Measurements from ENCODE around the gene NSUN4. TPM values are rescaled to one million over a fixed set of nuclear protein-coding genes. Genes with fewer than 3 reads are reported as not detected.

Gene NSUN4
- total and polyA plus RNA-seq, 9 of the 15 experiments (the other 6 are each of a cell fraction or from before 2014, with no cell fraction given), result 33.4 to 60.2 (median 46.3) TPM

DNA sequence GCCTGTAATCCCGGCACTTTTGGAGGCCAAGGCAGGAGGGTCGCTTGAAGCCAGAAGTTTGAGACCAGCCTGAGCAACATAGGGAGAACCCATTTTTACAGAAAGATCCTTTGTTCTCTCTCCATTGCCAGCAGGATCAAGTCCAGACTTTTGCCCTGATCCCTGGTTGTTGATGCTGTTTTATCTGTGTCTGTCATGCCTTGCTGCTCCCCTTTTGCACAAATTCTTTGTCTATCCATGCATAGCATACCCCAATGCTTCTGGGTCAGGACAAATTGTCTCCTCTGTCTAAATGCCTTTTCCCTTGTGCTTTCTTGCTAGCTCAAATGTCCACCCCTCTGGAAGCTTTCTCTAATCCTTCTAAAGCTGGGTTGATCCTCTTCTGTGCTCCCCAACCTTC is 28.2 kb downstream of the NSUN4 start:
- H2AFZ ChIP-seq (ENCODE audit: low read depth, low read length), result no peak overlapping the region
- intact Hi-C loops (cut with micrococcal nuclease), result no loop called here
- in situ Hi-C loops (cut with MboI), result no loop called here
- POLR2A ChIA-PET, result interaction anchor here (0.9 to 1.9 kb wide), 5 partner anchors 12 to 273 kb away, joined by 3 to 7 read pairs (median 5); no protein-coding TSS in a partner anchor
- H3K9me1 ChIP-seq (ENCODE audit: control insufficient read depth, insufficient read depth, low read length), result no peaks in the 10 kb centered on the region
- no peak overlapping the region for H3K4me3 ChIP-seq
- no TSS peak for BruUV-seq (replicated peaks)
- no peak overlapping the region for H3K9ac ChIP-seq (ENCODE audit: insufficient read depth in 1 of 2, low read depth in 2 of 2, low read length in 2 of 2)
- CTCF ChIA-PET (ENCODE audit: low intra/inter-chr PET ratio), result no interaction called here
- H3K27ac ChIP-seq (ENCODE audit: extremely low read depth, low read depth, low read length), result no peak overlapping the region
- H3K27me3 ChIP-seq (ENCODE audit: control insufficient read depth in 2 of 2, insufficient read depth in 2 of 2, low read length in 2 of 2), result no peaks in the 10 kb centered on the region
- H3K79me2 ChIP-seq (ENCODE audit: control insufficient read depth, insufficient read depth, low read length), result no peaks in the 10 kb centered on the region
- WGBS (ENCODE audit: insufficient coverage, low coverage, missing lambda C conversion rate), result 69% methylated on average over 2 of the region's 2 CpGs
- peaks cover 3 to 22% of the 10 kb centered on the region in 2 experiments; a peak in 3 of 5 replicates for H3K4me1 ChIP-seq (replicated peaks in 1 of 2; ENCODE audit: control insufficient read depth in 2 of 2, insufficient read depth in 2 of 2, low read length in 2 of 2)
- no peaks in the 10 kb centered on the region for H3K9me3 ChIP-seq (replicated peaks; ENCODE audit: control insufficient read depth, insufficient read depth, low read depth, low read length)
- TF ChIP-seq THRAP3 (IDR thresholded peaks at IDR 0.05; ENCODE audit: borderline replicate concordance) (no peak), RBM34 (IDR thresholded peaks at IDR 0.05; ENCODE audit: borderline replicate concordance, insufficient read depth, low read length) (no peak), ARNT (IDR thresholded peaks at IDR 0.05) (no peak), USF2 (CRISPR knock-in tag; IDR thresholded peaks at IDR 0.05) (no peak), CBX8 (IDR thresholded peaks at IDR 0.05; ENCODE audit: borderline replicate concordance, extremely low read depth, low read depth, low read length, poor library complexity, severe bottlenecking) (no peak), SMAD3 (CRISPR knock-in tag; conservative IDR thresholded peaks at IDR 0.05) (no peak), LEF1 (IDR thresholded peaks at IDR 0.05) (no peak), POLR2B (IDR thresholded peaks at IDR 0.05; ENCODE audit: low read depth, partially characterized antibody) (no peak)
- no peak for FAIRE-seq
- no peak for ATAC-seq
- 0 out of 2 replicates have a peak, but pooled peaks cover 3% of the 10 kb centered on the region for H4K20me1 ChIP-seq (replicated peaks; ENCODE audit: control insufficient read depth, insufficient read depth, low read length)
- peaks cover 40% of the 10 kb centered on the region for H3K36me3 ChIP-seq (ENCODE audit: control insufficient read depth, insufficient read depth, low read length)
- no peak overlapping the region for H3K4me2 ChIP-seq (ENCODE audit: insufficient read depth, low read length)
- no peak for DNase-seq (ENCODE audit: extremely low read depth in 1 of 4, low spot score in 3 of 4)
